Dendritic cell treated with granulocyte-macrophage colony-stimulating factor and Interleukin-4, amounts not matched to agents 40 ng/mL and 50 ng/mL, for 4 days (primary cell): ENCODE results near the gene MYH10.

ENCODE experiments used
- H3K27ac Mint-ChIP-seq: one replicate; pipeline ENCODE4 v1.8.0; 2022; ENCODE audit warnings: mild to moderate bottlenecking, mixed read lengths
- H3K27me3 Mint-ChIP-seq: one replicate; pipeline ENCODE4 v1.8.0; 2022; ENCODE audit warnings: mild to moderate bottlenecking, mixed read lengths
- H3K36me3 Mint-ChIP-seq: one replicate; pipeline ENCODE4 v1.8.0; 2022; ENCODE audit warnings: low read depth, mixed read lengths
- H3K4me1 Mint-ChIP-seq: one replicate; pipeline ENCODE4 v1.8.0; 2022; ENCODE audit warnings: low read depth, mixed read lengths
- H3K4me3 Mint-ChIP-seq: one replicate; pipeline ENCODE4 v1.8.0; 2022; ENCODE audit warnings: mild to moderate bottlenecking, moderate library complexity, mixed read lengths
- H3K9me3 Mint-ChIP-seq: one replicate; pipeline ENCODE4 v1.8.0; 2022; ENCODE audit warnings: mixed read lengths
- intact Hi-C: fragments of 100-400 bp; cut with micrococcal nuclease; formaldehyde crosslinking; loops from one replicate; pipeline ENCODE4 v1.15.0; 2022

MYH10 gene

DNA sequence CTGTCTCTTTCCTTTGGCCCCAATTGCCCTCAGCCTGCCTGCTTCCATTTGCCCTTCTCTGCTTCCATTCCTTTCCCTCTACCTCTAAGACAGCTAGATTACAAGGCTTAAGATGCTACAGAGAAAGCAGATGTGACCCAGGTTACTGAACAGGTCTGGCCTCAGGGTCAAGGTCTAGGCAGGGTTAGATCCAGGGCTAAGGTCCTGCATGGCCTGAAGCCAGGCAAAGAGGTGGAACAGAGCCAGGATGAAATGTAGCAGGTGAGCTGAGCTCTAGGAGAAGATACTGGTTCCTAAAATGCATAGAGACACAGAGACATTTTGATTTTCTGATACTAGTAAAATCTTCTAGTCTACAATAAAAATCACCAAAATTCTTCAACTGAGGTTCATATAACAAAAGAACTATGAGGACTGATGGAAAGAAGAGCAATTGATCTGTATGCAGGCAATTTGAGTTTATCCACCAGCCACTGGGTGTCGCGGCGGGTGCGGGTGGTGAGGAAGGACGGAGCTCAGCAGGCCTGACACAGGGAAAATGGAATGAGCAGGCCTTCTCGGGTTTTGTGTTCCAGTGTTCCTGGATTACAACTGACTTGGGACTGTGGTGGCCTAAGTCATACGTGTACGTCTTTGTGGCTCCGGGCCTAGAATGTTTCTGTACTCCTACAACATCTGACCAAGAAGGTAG, 95.9 kb downstream of the MYH10 start:
- intact Hi-C loops = no loop called here
- no peaks in the 10 kb centered on the region for H3K4me1 Mint-ChIP-seq
- no peak overlapping the region for H3K27ac Mint-ChIP-seq
- H3K36me3 Mint-ChIP-seq = no peaks in the 10 kb centered on the region
- H3K4me3 Mint-ChIP-seq = no peak overlapping the region
- H3K9me3 Mint-ChIP-seq = no peaks in the 10 kb centered on the region
- no peaks in the 10 kb centered on the region for H3K27me3 Mint-ChIP-seq

DNA sequence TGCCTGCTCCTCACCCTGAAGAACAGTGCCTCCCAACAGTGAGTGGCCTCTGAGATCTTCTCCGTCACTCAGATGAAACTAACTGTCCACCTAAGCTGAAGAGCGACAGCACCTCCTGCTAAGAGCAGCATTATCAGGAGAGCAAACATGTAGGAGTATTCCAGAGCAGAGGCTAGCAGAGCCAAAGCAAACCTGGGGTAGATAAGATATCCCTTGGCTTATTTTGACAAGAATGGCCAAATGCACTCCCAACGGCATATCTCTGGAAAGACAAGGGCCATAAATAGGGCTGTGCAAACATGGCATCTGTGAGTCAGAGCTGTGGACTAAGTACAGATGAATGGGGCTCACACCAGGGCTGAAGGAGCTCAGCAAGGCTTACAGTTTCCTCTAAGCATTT, 98.5 kb downstream of the MYH10 start:
- intact Hi-C loops = no loop called here
- no peaks in the 10 kb centered on the region for H3K36me3 Mint-ChIP-seq

DNA sequence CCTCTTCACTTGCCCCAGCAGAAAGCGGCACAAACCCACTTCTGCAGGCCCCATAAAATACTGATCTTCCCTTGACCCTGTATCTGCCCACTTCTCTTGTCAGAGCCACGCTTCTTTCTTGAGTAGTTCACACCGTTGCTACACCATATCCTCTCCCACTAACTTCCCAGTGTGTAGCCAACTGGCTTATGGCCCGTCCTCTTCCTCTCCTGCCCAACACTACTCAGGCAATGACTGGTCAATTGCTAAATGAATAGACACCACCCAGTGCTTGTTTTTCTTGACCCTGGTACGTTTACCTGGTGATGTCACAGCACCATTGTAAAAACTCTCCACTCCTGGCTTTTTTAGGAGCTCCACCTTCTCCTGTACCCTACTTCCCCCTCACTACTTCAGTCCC, 107.9 kb downstream of the MYH10 start:
- Mint-ChIP-seq H3K4me3 (no peak overlapping the region), H3K9me3 (no peaks in the 10 kb centered on the region), H3K4me1 (no peaks in the 10 kb centered on the region), H3K27me3 (no peaks in the 10 kb centered on the region), H3K27ac (no peak overlapping the region), H3K36me3 (no peaks in the 10 kb centered on the region)
- intact Hi-C loops = no loop called here

More for the DNA sequence above, 98.5 kb downstream of the MYH10 start:
- Mint-ChIP-seq H3K27me3 (no peaks in the 10 kb centered on the region), H3K9me3 (no peaks in the 10 kb centered on the region), H3K4me1 (no peaks in the 10 kb centered on the region), H3K27ac (no peak overlapping the region), H3K4me3 (no peak overlapping the region)

DNA sequence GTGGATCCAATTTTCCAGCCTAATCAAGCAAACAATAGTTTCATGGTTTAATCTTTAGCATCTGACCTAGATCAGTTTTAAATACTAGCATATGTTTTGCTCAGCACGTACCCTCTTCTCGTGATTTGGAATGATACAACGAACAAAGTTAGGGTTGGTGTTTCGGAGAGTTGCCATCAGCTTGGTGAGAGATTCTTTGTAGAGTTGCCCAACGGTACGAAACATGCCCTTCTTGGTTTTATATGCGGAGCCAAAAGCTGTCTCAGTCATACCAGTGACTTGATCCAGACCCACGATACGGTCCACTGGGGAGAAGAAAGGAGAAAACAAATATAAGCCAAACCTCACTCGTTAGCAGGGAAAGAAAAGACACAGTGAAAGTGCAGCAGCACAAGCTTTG, 109.5 kb downstream of the MYH10 start:
- no peak overlapping the region for H3K4me3 Mint-ChIP-seq
- H3K27me3 Mint-ChIP-seq = no peaks in the 10 kb centered on the region
- H3K36me3 Mint-ChIP-seq = no peaks in the 10 kb centered on the region
- no peaks in the 10 kb centered on the region for H3K9me3 Mint-ChIP-seq
- no peak overlapping the region for H3K27ac Mint-ChIP-seq
- H3K4me1 Mint-ChIP-seq = no peaks in the 10 kb centered on the region
- intact Hi-C loops = no loop called here

DNA sequence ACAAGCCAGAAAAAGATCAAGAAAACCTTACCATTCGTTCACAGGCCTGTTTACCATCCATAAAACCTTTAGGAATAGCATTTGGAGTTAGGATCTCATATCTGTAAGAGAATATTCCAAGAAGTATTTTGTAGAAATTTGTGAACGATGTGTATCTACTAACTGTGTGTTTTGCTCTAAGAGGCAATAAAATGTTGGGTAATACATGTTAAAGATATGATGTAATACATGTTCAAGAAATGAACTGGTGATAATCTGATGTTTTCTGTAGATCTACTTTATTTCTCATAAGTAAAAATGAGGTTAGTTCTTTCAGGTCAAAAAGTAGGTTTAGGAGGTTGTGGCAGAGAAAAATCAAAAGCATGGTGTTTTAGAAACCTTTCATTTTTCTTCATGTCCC, 111.7 kb downstream of the MYH10 start:
- intact Hi-C loops = no loop called here
- Mint-ChIP-seq H3K36me3 (no peaks in the 10 kb centered on the region), H3K4me3 (no peak overlapping the region), H3K27ac (no peak overlapping the region), H3K9me3 (no peaks in the 10 kb centered on the region), H3K4me1 (no peaks in the 10 kb centered on the region), H3K27me3 (no peaks in the 10 kb centered on the region)

DNA sequence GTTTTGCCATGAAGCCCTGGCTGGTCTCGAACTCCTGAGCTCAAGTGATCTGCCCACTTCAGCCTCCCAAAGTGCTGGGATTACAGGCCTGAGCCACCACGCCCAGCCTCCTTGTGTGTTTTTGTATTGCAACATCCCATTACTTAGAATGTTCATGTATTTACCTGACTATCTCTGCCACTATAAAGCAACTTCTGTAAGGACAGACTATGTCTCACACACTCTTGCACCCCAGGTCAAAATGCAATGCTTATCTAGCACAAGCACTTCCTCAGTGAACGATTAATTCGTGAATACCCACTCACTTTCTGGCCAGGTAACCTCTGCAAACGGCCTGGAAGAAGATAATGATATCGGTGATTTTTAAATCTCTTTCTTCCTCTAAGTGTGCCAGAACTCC, 112.2 kb downstream of the MYH10 start:
- Mint-ChIP-seq H3K9me3 (no peaks in the 10 kb centered on the region), H3K36me3 (no peaks in the 10 kb centered on the region), H3K4me1 (no peaks in the 10 kb centered on the region), H3K27ac (no peak overlapping the region), H3K4me3 (no peak overlapping the region), H3K27me3 (no peaks in the 10 kb centered on the region)
- intact Hi-C loops = no loop called here

DNA sequence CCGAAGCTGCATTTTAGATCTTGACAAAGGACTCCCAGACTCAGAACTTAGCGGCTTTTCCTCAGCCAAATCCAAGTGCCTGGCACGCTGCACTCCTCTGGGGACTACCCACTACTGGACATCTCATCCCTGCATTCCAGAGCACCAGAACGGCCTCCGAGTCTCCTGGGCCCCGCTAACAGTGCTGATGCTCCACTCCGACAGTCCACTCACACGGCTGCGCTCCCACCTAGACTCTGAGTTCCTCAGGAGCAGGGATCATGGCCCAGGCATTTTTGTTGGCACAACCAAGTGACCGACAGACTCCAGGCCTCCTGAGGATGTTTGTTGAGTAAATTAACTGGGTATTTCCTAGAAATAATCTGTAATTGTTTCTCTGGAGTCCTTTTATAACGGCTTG, 115.7 kb downstream of the MYH10 start:
- H3K9me3 Mint-ChIP-seq = no peaks in the 10 kb centered on the region
- H3K27me3 Mint-ChIP-seq = no peaks in the 10 kb centered on the region
- no peak overlapping the region for H3K4me3 Mint-ChIP-seq
- no peaks in the 10 kb centered on the region for H3K36me3 Mint-ChIP-seq
- intact Hi-C loops = no loop called here
- no peak overlapping the region for H3K27ac Mint-ChIP-seq
- H3K4me1 Mint-ChIP-seq = no peaks in the 10 kb centered on the region

DNA sequence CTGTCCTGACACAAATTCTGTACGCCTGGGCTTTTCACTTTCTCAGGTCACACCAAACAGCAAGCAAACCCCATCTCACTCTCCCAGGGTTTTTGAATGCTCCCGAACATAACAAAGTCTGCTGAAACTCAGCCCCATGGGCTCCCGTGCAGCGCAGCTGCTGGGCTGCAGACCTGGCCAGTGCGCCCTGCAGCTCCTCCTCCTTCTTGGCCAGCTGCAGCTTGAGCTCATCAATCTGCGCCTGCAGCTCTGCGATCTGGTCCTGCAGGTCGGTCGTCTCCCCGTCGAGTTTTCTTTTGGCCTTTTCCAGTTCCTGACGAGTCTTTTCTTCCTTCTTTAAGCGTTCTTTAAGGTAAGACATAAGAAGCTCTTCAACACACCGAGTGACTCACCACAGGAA, 124.4 kb downstream of the MYH10 start:
- intact Hi-C loops = no loop called here
- H3K27ac Mint-ChIP-seq = no peak overlapping the region
- H3K4me1 Mint-ChIP-seq = no peaks in the 10 kb centered on the region

DNA sequence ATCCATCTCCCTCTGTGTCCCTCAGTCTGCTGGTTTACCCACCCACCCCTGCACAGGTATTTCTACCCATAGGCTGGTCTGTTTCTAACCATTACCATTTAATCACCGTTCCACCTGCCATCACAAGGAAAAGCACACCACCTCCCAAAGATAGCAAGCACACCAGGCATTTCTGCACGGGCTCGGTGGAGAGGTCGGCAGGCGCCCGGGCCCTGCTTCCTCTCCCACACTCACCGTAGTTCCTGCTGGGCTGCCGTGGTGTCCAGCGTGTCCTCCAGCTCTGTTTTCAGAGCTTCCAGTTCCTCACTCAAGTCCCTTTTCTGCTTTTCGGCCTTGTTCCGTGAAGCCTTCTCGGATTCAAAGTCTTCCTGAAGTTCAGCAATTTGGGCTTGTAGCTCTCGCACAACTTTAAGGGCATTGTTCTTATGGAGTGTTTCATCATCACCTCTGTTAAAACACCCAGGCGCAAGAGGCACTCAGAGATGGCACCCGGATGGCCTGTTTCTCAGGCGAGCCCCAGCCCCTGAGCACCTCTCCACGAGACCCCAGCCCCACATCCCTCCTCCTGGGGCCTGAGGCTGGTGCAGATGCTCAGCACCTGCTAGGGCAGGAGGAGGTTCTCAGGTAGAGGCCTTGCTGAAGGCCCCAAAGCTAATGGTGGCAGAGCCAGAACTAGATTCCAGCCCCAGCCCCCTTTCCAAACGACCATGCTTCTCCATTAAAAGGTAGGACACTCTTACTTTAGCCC, 125.9 kb downstream of the MYH10 start:
- H3K36me3 Mint-ChIP-seq = no peaks in the 10 kb centered on the region
- intact Hi-C loops = no loop called here
- H3K27ac Mint-ChIP-seq = no peak overlapping the region
- H3K9me3 Mint-ChIP-seq = no peaks in the 10 kb centered on the region
- H3K4me3 Mint-ChIP-seq = no peak overlapping the region
- peaks cover 3% of the 10 kb centered on the region for H3K27me3 Mint-ChIP-seq
- no peaks in the 10 kb centered on the region for H3K4me1 Mint-ChIP-seq

More for the DNA sequence above, 124.4 kb downstream of the MYH10 start:
- no peaks in the 10 kb centered on the region for H3K36me3 Mint-ChIP-seq
- peaks cover 2% of the 10 kb centered on the region for H3K27me3 Mint-ChIP-seq
- H3K4me3 Mint-ChIP-seq = no peak overlapping the region
- no peaks in the 10 kb centered on the region for H3K9me3 Mint-ChIP-seq

DNA sequence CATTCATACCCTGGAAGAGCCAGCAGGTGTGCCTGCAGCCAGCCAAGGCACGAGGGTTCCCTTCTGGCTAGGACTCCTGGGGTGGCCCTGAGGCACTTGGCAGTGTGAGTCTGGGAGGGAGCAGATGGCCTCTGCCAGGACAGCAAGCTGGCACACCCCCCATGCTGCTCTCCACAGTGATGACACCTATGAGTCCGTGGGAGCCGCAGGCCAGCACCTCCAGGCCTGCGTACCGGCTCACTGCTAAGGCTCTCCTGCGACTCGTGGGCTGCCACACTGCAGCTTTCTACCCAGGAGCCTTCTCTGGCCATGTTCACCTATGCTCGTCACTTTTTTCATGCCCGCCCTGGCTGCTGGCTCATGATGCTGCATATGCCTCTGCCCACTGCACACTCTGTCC, 126.7 kb downstream of the MYH10 start:
- H3K27ac Mint-ChIP-seq = no peak overlapping the region
- intact Hi-C loops = no loop called here

DNA sequence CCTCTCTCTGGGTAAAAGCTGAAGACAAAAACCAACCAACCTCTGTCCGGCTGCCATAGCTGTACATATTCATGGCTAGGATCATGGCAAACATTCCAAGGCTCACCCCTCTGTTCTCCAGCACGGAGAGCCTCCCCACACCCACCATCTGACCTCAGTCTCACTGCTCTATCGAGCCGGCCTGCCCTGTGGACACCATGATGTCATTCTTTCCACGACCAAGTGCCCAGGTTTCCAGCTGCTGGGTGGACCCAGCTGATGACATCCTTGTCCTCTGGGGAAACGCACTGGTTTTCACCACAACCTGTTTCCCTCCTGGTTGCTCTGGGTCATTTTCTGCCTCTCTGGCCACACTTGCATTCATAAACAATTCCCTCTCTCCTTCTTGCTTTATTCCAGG, 127.2 kb downstream of the MYH10 start:
- Mint-ChIP-seq H3K4me1 (no peaks in the 10 kb centered on the region), H3K27ac (no peak overlapping the region), H3K9me3 (no peaks in the 10 kb centered on the region), H3K27me3 (peaks cover 3% of the 10 kb centered on the region), H3K4me3 (no peak overlapping the region), H3K36me3 (no peaks in the 10 kb centered on the region)
- intact Hi-C loops = no loop called here

More for the DNA sequence above, 126.7 kb downstream of the MYH10 start:
- H3K27me3 Mint-ChIP-seq = peaks cover 3% of the 10 kb centered on the region
- H3K4me1 Mint-ChIP-seq = no peaks in the 10 kb centered on the region
- H3K4me3 Mint-ChIP-seq = no peak overlapping the region
- H3K36me3 Mint-ChIP-seq = no peaks in the 10 kb centered on the region
- no peaks in the 10 kb centered on the region for H3K9me3 Mint-ChIP-seq

DNA sequence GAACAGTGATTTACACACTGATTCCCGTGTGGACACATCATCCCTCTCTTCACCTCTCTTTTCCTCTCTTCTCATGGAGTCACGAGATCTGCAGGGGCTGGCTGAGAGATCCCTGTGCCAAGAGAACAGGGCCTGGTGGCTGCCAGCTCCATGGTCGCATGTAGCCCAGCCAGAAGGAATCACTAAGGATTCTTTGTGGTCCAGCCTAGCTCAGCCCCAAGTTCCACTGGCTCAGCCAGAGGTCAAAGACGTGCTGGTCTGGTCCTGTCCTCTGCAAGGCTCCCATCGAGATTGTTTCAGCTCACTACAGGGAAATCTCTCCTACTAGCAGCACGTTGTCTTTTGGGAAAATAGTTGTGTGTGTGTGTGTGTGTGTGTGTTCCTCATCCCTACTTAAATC, 128.4 kb downstream of the MYH10 start:
- no peaks in the 10 kb centered on the region for H3K9me3 Mint-ChIP-seq
- no peak overlapping the region for H3K4me3 Mint-ChIP-seq
- intact Hi-C loops = no loop called here
- H3K27ac Mint-ChIP-seq = no peak overlapping the region
- H3K27me3 Mint-ChIP-seq = peaks cover 3% of the 10 kb centered on the region
- H3K4me1 Mint-ChIP-seq = no peaks in the 10 kb centered on the region
- H3K36me3 Mint-ChIP-seq = no peaks in the 10 kb centered on the region

DNA sequence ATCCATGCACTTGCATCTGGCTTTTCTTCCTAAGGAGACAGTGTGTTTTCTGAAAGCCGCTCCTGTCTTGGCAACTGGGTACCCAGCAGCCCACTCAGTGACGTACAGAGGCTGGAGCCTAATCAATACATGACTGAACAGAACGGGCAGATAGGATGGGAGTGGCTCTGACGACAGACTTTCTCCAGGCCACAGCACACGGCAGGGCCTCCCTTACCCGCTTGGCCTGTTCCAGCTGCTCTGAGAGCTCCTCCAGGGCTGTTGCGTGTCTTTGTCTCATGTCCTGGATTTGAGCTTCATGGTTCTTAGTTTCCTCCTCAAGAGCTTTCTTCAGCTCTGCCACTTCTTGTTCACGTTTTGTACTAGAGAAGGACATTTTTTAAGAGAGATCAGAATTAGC, 129.9 kb downstream of the MYH10 start:
- H3K4me1 Mint-ChIP-seq = no peaks in the 10 kb centered on the region
- no peak overlapping the region for H3K4me3 Mint-ChIP-seq
- H3K36me3 Mint-ChIP-seq = no peaks in the 10 kb centered on the region
- no peak overlapping the region for H3K27ac Mint-ChIP-seq
- intact Hi-C loops = no loop called here
- peaks cover 3% of the 10 kb centered on the region for H3K27me3 Mint-ChIP-seq
- H3K9me3 Mint-ChIP-seq = no peaks in the 10 kb centered on the region

DNA sequence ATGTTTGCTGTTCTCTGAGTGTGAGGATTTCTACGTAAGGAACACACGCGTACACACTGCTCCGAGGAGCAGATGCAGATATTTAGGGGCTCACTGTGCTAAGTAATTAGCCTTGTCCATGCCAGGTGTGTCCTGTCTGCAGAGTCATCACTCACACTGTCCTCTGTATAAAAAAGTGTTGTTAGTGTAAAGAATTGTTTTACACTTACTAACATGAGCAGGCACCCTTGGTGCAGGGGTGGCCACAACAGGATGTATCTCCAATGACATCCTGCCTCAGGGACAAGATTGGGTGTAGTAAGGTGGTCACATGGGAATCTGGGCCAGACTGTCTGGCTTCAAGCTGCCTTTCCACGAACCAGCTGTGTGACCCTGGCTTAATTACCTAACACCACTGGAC, 130.9 kb downstream of the MYH10 start:
- Mint-ChIP-seq H3K4me3 (no peak overlapping the region), H3K9me3 (no peaks in the 10 kb centered on the region), H3K27me3 (peaks cover 3% of the 10 kb centered on the region), H3K36me3 (no peaks in the 10 kb centered on the region), H3K27ac (no peak overlapping the region), H3K4me1 (no peaks in the 10 kb centered on the region)
- intact Hi-C loops = no loop called here

DNA sequence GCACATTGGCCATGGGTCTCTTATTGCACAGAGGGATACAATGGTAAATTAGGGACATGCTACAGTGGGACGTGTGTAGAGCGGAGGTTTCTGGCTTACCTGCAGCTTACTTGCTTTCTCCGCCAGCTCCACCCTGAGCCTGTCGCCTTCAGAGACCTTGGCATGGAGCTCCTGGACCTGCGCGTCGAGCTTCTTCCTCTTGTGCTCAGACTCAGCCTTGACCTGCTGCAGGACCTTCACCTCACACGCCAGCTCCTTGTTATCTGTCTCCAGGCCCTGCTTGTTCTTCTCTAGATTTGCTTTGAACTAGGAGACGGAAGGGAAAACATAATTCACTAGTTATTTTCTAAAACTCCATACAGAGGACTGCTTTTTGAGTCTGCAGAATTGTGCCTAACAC, 131.4 kb downstream of the MYH10 start:
- no peaks in the 10 kb centered on the region for H3K36me3 Mint-ChIP-seq
- H3K27me3 Mint-ChIP-seq = peaks cover 3% of the 10 kb centered on the region
- no peaks in the 10 kb centered on the region for H3K4me1 Mint-ChIP-seq
- no peak overlapping the region for H3K27ac Mint-ChIP-seq
- intact Hi-C loops = no loop called here
- H3K9me3 Mint-ChIP-seq = no peaks in the 10 kb centered on the region
- no peak overlapping the region for H3K4me3 Mint-ChIP-seq
